Measurements from ENCODE around the gene GRID1.

DNA sequence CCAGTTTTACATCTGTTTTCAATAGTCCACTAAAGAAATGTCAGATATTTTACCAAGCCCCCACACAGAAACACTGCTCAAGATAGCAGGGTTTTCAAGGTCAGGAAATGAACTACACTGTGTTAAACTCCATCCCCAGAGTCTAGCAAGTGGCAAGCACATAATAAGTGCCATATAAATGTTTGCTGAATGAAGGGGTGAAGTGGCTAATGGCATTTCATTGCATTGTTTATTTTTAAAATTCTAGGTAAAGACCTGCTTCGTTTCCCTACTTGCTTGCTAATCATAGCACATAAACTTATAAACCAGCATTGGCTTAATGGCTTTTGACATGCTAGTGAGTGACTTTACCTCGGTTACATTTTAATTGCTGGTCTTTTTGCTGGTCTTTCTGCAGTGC is 322.6 kb downstream of the GRID1 start:
- no peak for TF ChIP-seq GATA2 (IDR thresholded peaks at IDR 0.05; ENCODE audit: low read depth, low read length)
- no peak for TF ChIP-seq GATA3 (IDR thresholded peaks at IDR 0.05; ENCODE audit: low read depth, low read length)

Data from SH-SY5Y (cell line).